Parietal lobe (tissue), 1 donor: Measurements from ENCODE around the gene BUD13. TPM values are rescaled to one million over a fixed set of nuclear protein-coding genes. Genes with fewer than 3 reads are reported as not detected.

Experiments used
- total RNA-seq: library from RNA; depleted of rRNA; stranded (reverse); fragments of >200 nt; gene quantifications from one replicate; pipeline ENCODE4 v1.2.3, GENCODE V29; 2014

Gene BUD13, protein sequence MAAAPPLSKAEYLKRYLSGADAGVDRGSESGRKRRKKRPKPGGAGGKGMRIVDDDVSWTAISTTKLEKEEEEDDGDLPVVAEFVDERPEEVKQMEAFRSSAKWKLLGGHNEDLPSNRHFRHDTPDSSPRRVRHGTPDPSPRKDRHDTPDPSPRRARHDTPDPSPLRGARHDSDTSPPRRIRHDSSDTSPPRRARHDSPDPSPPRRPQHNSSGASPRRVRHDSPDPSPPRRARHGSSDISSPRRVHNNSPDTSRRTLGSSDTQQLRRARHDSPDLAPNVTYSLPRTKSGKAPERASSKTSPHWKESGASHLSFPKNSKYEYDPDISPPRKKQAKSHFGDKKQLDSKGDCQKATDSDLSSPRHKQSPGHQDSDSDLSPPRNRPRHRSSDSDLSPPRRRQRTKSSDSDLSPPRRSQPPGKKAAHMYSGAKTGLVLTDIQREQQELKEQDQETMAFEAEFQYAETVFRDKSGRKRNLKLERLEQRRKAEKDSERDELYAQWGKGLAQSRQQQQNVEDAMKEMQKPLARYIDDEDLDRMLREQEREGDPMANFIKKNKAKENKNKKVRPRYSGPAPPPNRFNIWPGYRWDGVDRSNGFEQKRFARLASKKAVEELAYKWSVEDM
- 12.8 TPM for total RNA-seq

DNA sequence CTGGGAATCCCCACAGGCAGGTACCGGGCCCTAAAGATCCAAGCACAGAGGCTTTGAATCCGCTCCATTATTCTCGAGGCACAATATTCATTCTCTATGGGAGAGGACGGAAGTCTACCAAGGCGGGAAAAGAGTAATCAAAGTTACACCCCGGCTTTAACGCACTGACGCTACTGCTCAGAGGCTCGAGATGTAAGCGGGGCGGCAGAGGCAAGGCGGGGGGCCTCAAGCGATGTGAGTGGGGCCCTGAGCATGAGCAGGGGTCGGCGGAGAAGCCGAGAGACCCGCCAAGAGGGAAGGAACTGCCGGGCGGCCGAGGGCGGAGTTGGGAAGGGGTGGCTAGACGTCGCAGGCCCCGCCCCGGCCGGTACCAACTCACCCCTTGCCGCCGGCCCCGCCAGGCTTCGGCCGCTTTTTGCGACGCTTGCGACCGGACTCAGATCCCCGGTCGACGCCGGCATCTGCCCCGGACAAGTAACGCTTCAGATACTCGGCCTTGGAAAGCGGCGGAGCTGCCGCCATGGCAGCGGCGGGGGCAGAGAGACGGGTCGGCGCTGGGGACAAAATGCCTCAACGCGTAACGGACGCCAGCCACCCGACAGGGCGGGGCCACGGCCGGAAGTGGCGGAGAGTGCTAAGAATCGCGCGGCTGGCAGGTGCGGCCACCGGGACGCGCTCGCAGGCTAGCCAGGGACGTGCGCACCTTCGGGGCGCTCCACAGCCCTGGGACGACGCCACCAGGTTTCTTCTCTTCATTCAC is at the start of gene BUD13:
Gene BUD13 (minus strand): TSS at position 545 of the 760 bp plus-strand sequence. CDS start 23 bp downstream, at position 522.

DNA sequence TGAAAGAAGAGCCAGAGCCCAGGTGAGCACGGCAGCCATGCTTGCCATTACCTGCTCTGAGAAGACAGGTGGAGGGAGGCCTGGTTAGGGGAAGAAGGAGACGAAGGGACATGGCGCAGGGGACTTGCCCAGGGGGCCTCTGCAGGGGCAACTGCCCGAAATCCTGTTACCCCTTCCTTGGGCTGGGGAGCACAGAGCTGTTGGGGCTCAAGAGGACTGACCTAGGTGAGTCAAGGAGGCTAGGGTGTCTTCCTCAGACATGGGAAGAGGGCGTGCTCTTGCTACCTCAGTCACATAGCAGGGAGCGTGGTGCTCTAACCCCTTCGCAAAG is 19.0 kb upstream of the BUD13 start, which contains the start of gene APOA5:
Gene APOA5 (minus strand): TSS at position 67 of the 331 bp plus-strand sequence. CDS start 19 bp downstream, at position 48.

DNA sequence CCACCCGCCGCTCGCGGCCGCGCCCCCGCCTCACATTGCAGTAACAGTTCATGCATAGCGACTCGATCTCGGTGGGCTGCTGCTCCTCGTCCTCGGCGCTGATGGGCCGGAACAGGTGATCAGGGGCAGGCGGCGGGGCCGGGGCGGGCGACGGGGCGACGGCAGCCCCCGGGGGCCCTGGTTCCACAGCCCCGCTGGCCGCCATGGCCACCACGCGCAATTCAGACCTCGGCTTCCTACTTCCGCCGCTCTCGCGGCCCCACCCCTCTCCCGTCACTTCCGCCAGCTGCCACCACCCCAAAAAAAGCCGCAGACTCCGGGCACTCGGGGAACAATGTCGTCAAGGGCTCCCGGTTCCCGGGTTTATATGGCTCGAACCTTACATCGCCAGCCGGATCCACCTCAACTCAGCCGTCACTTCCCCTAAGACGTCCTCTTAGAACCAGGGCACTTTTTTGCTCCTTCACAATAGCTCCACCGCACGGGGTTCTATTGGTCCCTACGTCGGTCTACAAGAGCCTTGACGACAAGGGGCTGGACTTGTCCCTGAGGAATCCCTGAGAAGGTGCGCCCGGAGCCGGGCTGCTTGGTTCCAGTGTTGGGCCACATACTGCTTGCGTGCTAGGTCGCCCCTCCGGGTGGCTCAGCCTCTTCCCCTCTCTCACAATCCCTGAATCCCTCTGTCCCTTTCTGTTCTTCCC is 15.1 kb upstream of the BUD13 start, which contains the start of gene ZPR1:
Gene ZPR1 (minus strand): TSS at position 238 of the 701 bp plus-strand sequence. CDS start 33 bp downstream, at position 205.

Other genes with a start within 250 kb of the BUD13 start
- gene ZPR1, start 15.0 kb upstream of the BUD13 start, total RNA-seq: 45.1 TPM
- not detected for gene APOA5, start 18.9 kb upstream of the BUD13 start, total RNA-seq
- not detected for gene APOA4, start 50.3 kb upstream of the BUD13 start, total RNA-seq
- gene APOC3, start 56.9 kb upstream of the BUD13 start, total RNA-seq: not detected
- 0.63 TPM for gene APOA1, start 64.6 kb upstream of the BUD13 start, total RNA-seq